Adrenal gland (tissue), 12 donors: Measurements from ENCODE around the gene TMEM135. TPM values are rescaled to one million over a fixed set of nuclear protein-coding genes. Genes with fewer than 3 reads are reported as not detected.

Experiments used
- DNase-seq, 7 donors: peaks; one replicate each; pipeline ENCODE4 v3.0.0-alpha.2; 2019 to 2020
- H3K27ac ChIP-seq, 5 donors: fragments of 200-600 bp; sonication (generic) in 4 of 5; 1 replicate in 3 of 5; 2 replicates in 2 of 5; pipeline versions ENCODE4 v1.5.1 to v1.8.0; 2016 to 2020; ENCODE audit warnings: mild to moderate bottlenecking in 1 of 5
- H3K27me3 ChIP-seq: fragments of 200-600 bp; 2 replicates; pipeline ENCODE4 v1.8.0; 2021
- H3K36me3 ChIP-seq, 2 donors: fragments of 200-600 bp; replicated peaks in 1 of 2; 1 replicate in 1 of 2; 2 replicates in 1 of 2; pipeline versions ENCODE4 v1.5.1 to v1.8.0; 2018 to 2022
- H3K4me1 ChIP-seq, 2 donors: fragments of 200-600 bp; replicated peaks in 1 of 2; 1 replicate in 1 of 2; 2 replicates in 1 of 2; pipeline versions ENCODE4 v1.5.1 to v1.8.0; 2018 to 2021
- H3K4me3 ChIP-seq, 4 donors: fragments of 200-600 bp; sonication (generic) in 3 of 4; one replicate each; pipeline ENCODE4 v1.5.1; 2016 to 2018
- H3K9me3 ChIP-seq, 3 donors: fragments of 200-600 bp; sonication (generic) in 1 of 3; replicated peaks in 1 of 3; 1 replicate in 2 of 3; 2 replicates in 1 of 3; pipeline versions ENCODE4 v1.5.1 to v1.8.0; 2016 to 2021
- POLR2A ChIP-seq, 2 donors: fragments of 450-650 bp; IDR thresholded peaks; one replicate each; pipeline ENCODE4 v1.6.1; 2017; ENCODE audit warnings: antibody characterized with exemption in 2 of 2, mild to moderate bottlenecking in 2 of 2, moderate library complexity in 1 of 2
- WGBS, 4 donors: extraction: QIAGEN DNeasy Blood & Tissue Kit in 2 of 4; methylation state at CpG; one replicate each; pipeline versions ENCODE4 v1.1.5 to v1.1.7; 2013 to 2017; 5-methylcytosine and 5-hydroxymethylcytosine counted together
- intact Hi-C, 2 donors: fragments of 100-400 bp; cut with DNase I; formaldehyde crosslinking; loops; one replicate each; pipeline versions ENCODE4 v1.14.1 to v1.15.0; 2022 to 2023
- polyA plus RNA-seq, 3 donors: library from polyadenylated mRNA; stranded (reverse); fragments of 200-250 nt in 2 of 3; fragments of 350-450 nt in 1 of 3; fragmentation: Illumina TruSeq in 1 of 3; extraction: RNeasy Lipid Tissue Mini Kit (QIAGEN cat#74804) in 1 of 3; gene quantifications; one replicate each; pipeline ENCODE4 v1.2.3, GENCODE V29; 2013 to 2014
- total RNA-seq, 9 donors: library from RNA; depleted of rRNA in 4 of 9; stranded (reverse); fragments of >200 nt in 4 of 9; fragments of 120-200 nt in 1 of 9; fragmentation: NEBNext Ultra II Directional in 1 of 9; extraction: Animal tissue kit (Norgen Biotek cat#: 25700) in 1 of 9; gene quantifications; one replicate each; pipeline versions ENCODE4 v1.1.0 to v1.2.4, GENCODE V29; 2013 to 2023
- TF ChIP-seq, protein P1 (sequence below), 6 experiments: fragments of 450-650 bp in 4 of 6; fragments of 200-600 bp in 2 of 6; sonication (generic) in 1 of 6; IDR thresholded peaks; 1 replicate in 5 of 6; 2 replicates in 1 of 6; pipeline versions ENCODE4 v1.5.1 to v1.8.0; 2016 to 2021; ENCODE audit warnings: antibody characterized with exemption in 6 of 6, mild to moderate bottlenecking in 2 of 6, moderate library complexity in 1 of 6
- donor health status: healthy with polysubstance abuse.
- donor health status: Bipolar disorder and iron deficiency.
- donor health status: DM: yes; HTN: yes; CAD: no.
- donor health status: DM: no; HTN: no; CAD: no.
- donor health status: DM: no; HTN: no; CAD: no.
- donor health status: DM: yes; HTN: yes; CAD: no.

TMEM135 gene
- total and polyA plus RNA-seq, 12 donors = 8.2 to 101 (median 44.5) TPM

GRCh38 chr11:87125257-87125656 lies 87.5 kb downstream of the TMEM135 start:
- no peak for DNase-seq
- H3K36me3 ChIP-seq = no peaks in the 10 kb centered on the region
- no peak overlapping the region for H3K4me3 ChIP-seq
- H3K9me3 ChIP-seq = no peaks in the 10 kb centered on the region
- intact Hi-C loops = no loop called here
- H3K4me1 ChIP-seq = peaks cover 0 to 13% of the 10 kb centered on the region in 2 donors
- 68 to 81% (median 79%) methylated on average over 2 of the region's 2 CpGs for WGBS, 4 donors
- no peaks in the 10 kb centered on the region for H3K27me3 ChIP-seq
- no peak overlapping the region for H3K27ac ChIP-seq
- TF ChIP-seq POLR2A (IDR thresholded peaks at IDR 0.05) = no peak
- TF ChIP-seq, protein P1, sequence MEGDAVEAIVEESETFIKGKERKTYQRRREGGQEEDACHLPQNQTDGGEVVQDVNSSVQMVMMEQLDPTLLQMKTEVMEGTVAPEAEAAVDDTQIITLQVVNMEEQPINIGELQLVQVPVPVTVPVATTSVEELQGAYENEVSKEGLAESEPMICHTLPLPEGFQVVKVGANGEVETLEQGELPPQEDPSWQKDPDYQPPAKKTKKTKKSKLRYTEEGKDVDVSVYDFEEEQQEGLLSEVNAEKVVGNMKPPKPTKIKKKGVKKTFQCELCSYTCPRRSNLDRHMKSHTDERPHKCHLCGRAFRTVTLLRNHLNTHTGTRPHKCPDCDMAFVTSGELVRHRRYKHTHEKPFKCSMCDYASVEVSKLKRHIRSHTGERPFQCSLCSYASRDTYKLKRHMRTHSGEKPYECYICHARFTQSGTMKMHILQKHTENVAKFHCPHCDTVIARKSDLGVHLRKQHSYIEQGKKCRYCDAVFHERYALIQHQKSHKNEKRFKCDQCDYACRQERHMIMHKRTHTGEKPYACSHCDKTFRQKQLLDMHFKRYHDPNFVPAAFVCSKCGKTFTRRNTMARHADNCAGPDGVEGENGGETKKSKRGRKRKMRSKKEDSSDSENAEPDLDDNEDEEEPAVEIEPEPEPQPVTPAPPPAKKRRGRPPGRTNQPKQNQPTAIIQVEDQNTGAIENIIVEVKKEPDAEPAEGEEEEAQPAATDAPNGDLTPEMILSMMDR (IDR thresholded peaks at IDR 0.05) = no peak

- 81 to 86% (median 82%) methylated on average over 4 of the region's 4 CpGs for WGBS, 4 donors
- H3K4me1 ChIP-seq = peaks cover 0 to 15% of the 10 kb centered on the region in 2 donors
- no peak for DNase-seq
Observed at GRCh38 chr11:87127101-87127500, 89.4 kb downstream of the TMEM135 start.

DNA sequence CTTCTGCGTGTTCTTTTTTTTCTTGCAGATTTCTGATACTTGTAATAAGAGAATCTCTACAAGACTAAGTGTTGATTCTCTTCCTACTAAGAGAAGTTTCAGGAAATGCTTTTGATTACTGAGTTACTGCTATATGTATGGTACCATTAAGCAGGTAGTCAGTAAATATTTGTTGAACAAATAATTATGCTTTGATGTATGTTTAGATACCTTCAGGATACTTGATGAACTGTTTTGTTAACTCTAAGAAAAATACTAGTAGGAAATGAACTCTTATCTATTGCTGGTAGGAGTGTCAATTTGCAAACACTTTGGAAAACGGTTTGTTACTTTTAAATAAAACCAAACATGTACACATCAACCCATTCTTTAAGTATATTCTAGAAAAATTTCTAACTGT lies 90.6 kb downstream of the TMEM135 start:
- H3K9me3 ChIP-seq = no peaks in the 10 kb centered on the region
- H3K27ac ChIP-seq = no peak overlapping the region
- H3K4me1 ChIP-seq = peaks cover 0 to 15% of the 10 kb centered on the region in 2 donors
- TF ChIP-seq, protein P1 (IDR thresholded peaks at IDR 0.05) = no peak
- no peak for TF ChIP-seq POLR2A (IDR thresholded peaks at IDR 0.05)
- H3K36me3 ChIP-seq = no peaks in the 10 kb centered on the region
- WGBS, 4 donors = 83 to 89% (median 89%) methylated on average over 2 of the region's 2 CpGs
- no peak for DNase-seq
- no peaks in the 10 kb centered on the region for H3K27me3 ChIP-seq
- intact Hi-C loops = no loop called here
- no peak overlapping the region for H3K4me3 ChIP-seq

More at GRCh38 chr11:87127101-87127500, 89.4 kb downstream of the TMEM135 start:
- Histone ChIP-seq H3K27me3 (no peaks in the 10 kb centered on the region), H3K4me3 (no peak overlapping the region), H3K27ac (no peak overlapping the region), H3K36me3 (no peaks in the 10 kb centered on the region), H3K9me3 (no peaks in the 10 kb centered on the region)
- TF ChIP-seq POLR2A (IDR thresholded peaks at IDR 0.05) = no peak
- TF ChIP-seq, protein P1 (IDR thresholded peaks at IDR 0.05) = no peak
- intact Hi-C loops = no loop called here

- Histone ChIP-seq H3K4me3 (no peak overlapping the region), H3K9me3 (peaks cover 0 to 5% (median 0%) of the 10 kb centered on the region in 3 donors), H3K36me3 (no peaks in the 10 kb centered on the region), H3K27ac (no peak overlapping the region), H3K27me3 (no peaks in the 10 kb centered on the region), H3K4me1 (peaks cover 0 to 6% of the 10 kb centered on the region in 2 donors)
- 95 to 100% (median 100%) methylated on average over 1 of the region's 1 CpG for WGBS, 4 donors
- intact Hi-C loops = no loop called here
- no peak for DNase-seq
- TF ChIP-seq POLR2A (IDR thresholded peaks at IDR 0.05) = no peak
- TF ChIP-seq, protein P1 (IDR thresholded peaks at IDR 0.05) = no peak
Observed at GRCh38 chr11:87134524-87135106, 96.9 kb downstream of the TMEM135 start.
